Astrocyte (in vitro differentiated cells and primary cell): Measurements from ENCODE around the gene ZNF862. TPM values are rescaled to one million over a fixed set of nuclear protein-coding genes. Genes with fewer than 3 reads are reported as not detected.

Experiments
- DNase-seq: peaks from one replicate; pipeline ENCODE4 v3.0.0-alpha.2; 2010; ENCODE audit warnings: low read depth
- FAIRE-seq: peaks from 2 replicates; lab custom pipeline; 2011; peaks lifted over from hg19 to GRCh38; lab: Jason Lieb, UNC
- H2AFZ ChIP-seq: 2 replicates; pipeline ENCODE4 v1.6.0; 2012; ENCODE audit warnings: low read depth, low read length, inconsistent platforms
- H3K27ac ChIP-seq: 2 replicates; pipeline ENCODE4 v1.5.1; 2011; ENCODE audit warnings: low read depth, low read length, inconsistent platforms
- H3K27me3 ChIP-seq: 2 replicates; pipeline ENCODE4 v1.6.0; 2011; ENCODE audit warnings: low read length, inconsistent platforms; ENCODE audit not compliant: insufficient read depth
- H3K36me3 ChIP-seq: 2 replicates; pipeline ENCODE4 v1.5.1; 2011; ENCODE audit warnings: low read length, inconsistent platforms; ENCODE audit not compliant: insufficient read depth
- H3K4me1 ChIP-seq: 2 replicates; pipeline ENCODE4 v1.5.1; 2011; ENCODE audit warnings: low read length, inconsistent platforms; ENCODE audit not compliant: insufficient read depth
- H3K4me2 ChIP-seq: 2 replicates; pipeline ENCODE4 v1.6.0; 2012; ENCODE audit warnings: low read length, inconsistent platforms
- H3K4me3 ChIP-seq: 2 replicates; pipeline ENCODE4 v1.5.1; 2011; ENCODE audit warnings: low read depth, mild to moderate bottlenecking, low read length, inconsistent platforms; ENCODE audit not compliant: insufficient read depth
- H3K79me2 ChIP-seq: 2 replicates; pipeline ENCODE4 v1.6.0; 2012; ENCODE audit warnings: mild to moderate bottlenecking, low read length, inconsistent platforms; ENCODE audit not compliant: insufficient read depth
- H3K9ac ChIP-seq: 2 replicates; pipeline ENCODE4 v1.6.0; 2012; ENCODE audit warnings: mild to moderate bottlenecking, low read length, inconsistent platforms
- H3K9me3 ChIP-seq: 2 replicates; pipeline ENCODE4 v1.5.1; 2012; ENCODE audit warnings: low read depth, mild to moderate bottlenecking, low read length, inconsistent platforms; ENCODE audit not compliant: insufficient read depth
- H4K20me1 ChIP-seq: 2 replicates; pipeline ENCODE4 v1.6.0; 2012; ENCODE audit warnings: low read length, inconsistent platforms; ENCODE audit not compliant: insufficient read depth
- H3K27ac Mint-ChIP-seq: one replicate; pipeline ENCODE4 v1.8.0; 2021; ENCODE audit warnings: mild to moderate bottlenecking, mixed read lengths; ENCODE audit not compliant: unreplicated experiment
- H3K27me3 Mint-ChIP-seq: one replicate; pipeline ENCODE4 v1.8.0; 2021; ENCODE audit warnings: low read depth, mixed read lengths; ENCODE audit not compliant: unreplicated experiment
- H3K36me3 Mint-ChIP-seq: one replicate; pipeline ENCODE4 v1.8.0; 2021; ENCODE audit warnings: low read depth, mixed read lengths; ENCODE audit not compliant: unreplicated experiment
- H3K4me1 Mint-ChIP-seq: one replicate; pipeline ENCODE4 v1.8.0; 2021; ENCODE audit warnings: low read depth, mixed read lengths; ENCODE audit not compliant: unreplicated experiment
- H3K4me3 Mint-ChIP-seq: one replicate; pipeline ENCODE4 v1.8.0; 2021; ENCODE audit warnings: mild to moderate bottlenecking, moderate library complexity, mixed read lengths; ENCODE audit not compliant: unreplicated experiment
- H3K9me3 Mint-ChIP-seq: one replicate; pipeline ENCODE4 v1.8.0; 2021; ENCODE audit warnings: mild to moderate bottlenecking, mixed read lengths; ENCODE audit not compliant: unreplicated experiment
- CTCF ChIP-seq: IDR thresholded peaks from 2 replicates; pipeline ENCODE4 v1.5.1; 2011; ENCODE audit warnings: low read depth, mild to moderate bottlenecking, inconsistent platforms, low read length, moderate library complexity; ENCODE audit not compliant: insufficient read depth
- EZH2 ChIP-seq: IDR thresholded peaks from 2 replicates; pipeline ENCODE4 v1.6.1; 2012; ENCODE audit warnings: mild to moderate bottlenecking, low read length, inconsistent platforms; ENCODE audit not compliant: insufficient read depth
- total RNA-seq: library from RNA; stranded (reverse); gene quantifications from 2 replicates; pipeline ENCODE4 v1.2.1, GENCODE V29; 2021

ZNF862 gene
- total RNA-seq, 1 donor from 2014 or later, result 13.2 TPM

- no peak overlapping the region for H3K27ac Mint-ChIP-seq
- no peaks in the 10 kb centered on the region for H3K36me3 ChIP-seq
- H3K4me1 ChIP-seq, result peaks cover 10% of the 10 kb centered on the region
- H3K9me3 Mint-ChIP-seq, result no peaks in the 10 kb centered on the region
- no peaks in the 10 kb centered on the region for H3K9me3 ChIP-seq
- H3K4me2 ChIP-seq, result peak overlapping the region; percentile 98
- no peaks in the 10 kb centered on the region for H3K79me2 ChIP-seq
- H3K27me3 ChIP-seq, result no peaks in the 10 kb centered on the region
- H2AFZ ChIP-seq, result peak overlapping the region; percentile 94
- H3K4me1 Mint-ChIP-seq, result peaks cover 5% of the 10 kb centered on the region
- FAIRE-seq, result no peak
- peaks cover 3% of the 10 kb centered on the region for H3K36me3 Mint-ChIP-seq
- DNase-seq, result no peak
- H3K4me3 Mint-ChIP-seq, result peak overlapping the region; percentile 83
- H3K4me3 ChIP-seq, result peak overlapping the region; percentile 77
- TF ChIP-seq CTCF (no peak), EZH2 (no peak)
- peaks cover 2% of the 10 kb centered on the region for H3K27me3 Mint-ChIP-seq
- H4K20me1 ChIP-seq, result no peaks in the 10 kb centered on the region
- H3K27ac ChIP-seq, result no peak overlapping the region
- peak overlapping the region; percentile 87 for H3K9ac ChIP-seq
These were observed 35.9 kb downstream of the ZNF862 start for GRCh38 chr7:149873970-149874643.

DNA sequence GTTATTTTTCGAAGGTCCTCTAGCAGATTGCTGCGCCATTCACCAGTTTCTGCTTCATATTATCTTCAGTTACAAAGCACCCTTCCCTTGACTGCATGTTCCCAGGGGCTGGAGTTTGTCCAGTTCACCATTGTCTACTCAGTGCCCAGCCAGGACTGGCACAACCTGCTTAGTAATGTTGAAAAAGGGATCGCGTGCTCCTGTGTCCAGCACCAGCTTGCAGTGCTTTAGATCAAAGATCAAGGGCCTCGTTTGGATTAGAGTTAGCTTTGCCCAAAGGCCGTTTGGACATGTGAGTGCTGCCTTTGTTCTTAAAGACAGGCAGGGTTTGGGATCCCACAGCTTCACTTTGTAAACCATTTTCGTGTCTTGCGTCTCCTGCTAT is 36.5 kb downstream of the ZNF862 start:
- peak overlapping the region; percentile 72 for H3K4me3 Mint-ChIP-seq
- Histone ChIP-seq H3K9me3 (no peaks in the 10 kb centered on the region), H3K36me3 (no peaks in the 10 kb centered on the region), H3K27me3 (no peaks in the 10 kb centered on the region), H2AFZ (peak overlapping the region; percentile 94), H4K20me1 (no peaks in the 10 kb centered on the region), H3K4me2 (peak overlapping the region; percentile 98), H3K4me3 (no peak overlapping the region), H3K27ac (no peak overlapping the region), H3K79me2 (no peaks in the 10 kb centered on the region), H3K9ac (no peak overlapping the region), H3K4me1 (peaks cover 10% of the 10 kb centered on the region)
- no peaks in the 10 kb centered on the region for H3K9me3 Mint-ChIP-seq
- peaks cover 3% of the 10 kb centered on the region for H3K36me3 Mint-ChIP-seq
- H3K4me1 Mint-ChIP-seq, result peaks cover 3% of the 10 kb centered on the region
- peaks cover 2% of the 10 kb centered on the region for H3K27me3 Mint-ChIP-seq
- H3K27ac Mint-ChIP-seq, result no peak overlapping the region
- no peak for FAIRE-seq
- TF ChIP-seq CTCF, result no peak
- TF ChIP-seq EZH2, result no peak
- no peak for DNase-seq

- FAIRE-seq, result no peak
- TF ChIP-seq EZH2 (no peak), CTCF (no peak)
- H3K36me3 Mint-ChIP-seq, result no peaks in the 10 kb centered on the region
These were observed 37.2 kb downstream of the ZNF862 start for GRCh38 chr7:149875396-149875795.

More at GRCh38 chr7:149875396-149875795, 37.2 kb downstream of the ZNF862 start:
- no peak overlapping the region for H3K4me3 ChIP-seq
- no peak overlapping the region for H2AFZ ChIP-seq
- no peak overlapping the region for H3K4me2 ChIP-seq
- H3K36me3 ChIP-seq, result no peaks in the 10 kb centered on the region
- no peak overlapping the region for H3K4me3 Mint-ChIP-seq
- H3K27ac Mint-ChIP-seq, result no peak overlapping the region
- H3K27me3 Mint-ChIP-seq, result peaks cover 2% of the 10 kb centered on the region
- no peak overlapping the region for H3K27ac ChIP-seq
- no peak for DNase-seq
- no peaks in the 10 kb centered on the region for H3K9me3 ChIP-seq
- H3K4me1 Mint-ChIP-seq, result no peaks in the 10 kb centered on the region
- peaks cover 10% of the 10 kb centered on the region for H3K4me1 ChIP-seq
- no peaks in the 10 kb centered on the region for H4K20me1 ChIP-seq
- no peaks in the 10 kb centered on the region for H3K9me3 Mint-ChIP-seq
- no peaks in the 10 kb centered on the region for H3K79me2 ChIP-seq
- no peaks in the 10 kb centered on the region for H3K27me3 ChIP-seq
- H3K9ac ChIP-seq, result no peak overlapping the region
